ENCODE results near the gene FRMPD2. TPM values are rescaled to one million over a fixed set of nuclear protein-coding genes. Genes with fewer than 3 reads are reported as not detected.

Gene FRMPD2
- total RNA-seq, 2 experiments from 2014 or later = not detected

- TF ChIP-seq CTCF (IDR thresholded peaks at IDR 0.05) = no peak
- POLR2A ChIA-PET = no interaction called here
- Mint-ChIP-seq H3K4me3 (peak overlapping the region; percentile 91), H3K9me3 (no peaks in the 10 kb centered on the region), H3K27ac (peak overlapping the region; percentile 93), H3K27me3 (no peaks in the 10 kb centered on the region), H3K36me3 (ENCODE audit: low read depth) (no peaks in the 10 kb centered on the region), H3K4me1 (ENCODE audit: low read depth) (peaks cover 35% of the 10 kb centered on the region)
- peak overlapping the region; percentile 30 to 65 for H3K27ac ChIP-seq (ENCODE audit: low read depth in 1 of 2, low read length in 2 of 2)
- ATAC-seq (ENCODE audit: poor library complexity) (no peak), DNase-seq (peak in 1 of 14 experiments; percentile 19)
- CTCF ChIA-PET = no interaction called here
- no peaks in the 10 kb centered on the region for H3K9me3 ChIP-seq (ENCODE audit: control insufficient read depth in 1 of 2, insufficient read depth in 1 of 2, low read length in 2 of 2)
- intact Hi-C loops (cut with DNase I, micrococcal nuclease) = loop anchor here in 1 of 2 experiments (5.0 to 10.0 kb wide), 3 partner anchors 351 to 1231 kb away; partner anchors contain the start of genes ERCC6 and ZNF488
- peak overlapping the region; percentile 48 for H3K4me3 ChIP-seq (ENCODE audit: low read length)
- no peaks in the 10 kb centered on the region for H3K27me3 ChIP-seq (ENCODE audit: control insufficient read depth in 1 of 2, insufficient read depth in 2 of 2, low read length in 2 of 2)
- H3K36me3 ChIP-seq (ENCODE audit: insufficient read depth, low read length) = no peaks in the 10 kb centered on the region
- peaks cover 15% of the 10 kb centered on the region for H3K4me1 ChIP-seq (ENCODE audit: insufficient read depth, low read length)
These were observed 31.4 kb upstream of the FRMPD2 start for GRCh38 chr10:48305905-48306264.

- no peak for DNase-seq
- intact Hi-C loops (cut with DNase I, micrococcal nuclease) = loop anchor here in 1 of 2 experiments (10.0 kb wide), 1 partner anchor 918 kb away; the partner anchor contains the start of gene ZNF488
- H3K4me3 Mint-ChIP-seq = no peak overlapping the region
- H3K27me3 Mint-ChIP-seq = no peaks in the 10 kb centered on the region
- Histone ChIP-seq H3K27ac (ENCODE audit: low read depth in 1 of 2, low read length in 2 of 2) (no peak overlapping the region), H3K27me3 (ENCODE audit: control insufficient read depth in 1 of 2, insufficient read depth in 2 of 2, low read length in 2 of 2) (no peaks in the 10 kb centered on the region), H3K9me3 (ENCODE audit: control insufficient read depth in 1 of 2, insufficient read depth in 1 of 2, low read length in 2 of 2) (no peaks in the 10 kb centered on the region), H3K4me3 (ENCODE audit: low read length) (no peak overlapping the region), H3K36me3 (ENCODE audit: insufficient read depth, low read length) (no peaks in the 10 kb centered on the region), H3K4me1 (ENCODE audit: insufficient read depth, low read length) (peaks cover 12% of the 10 kb centered on the region)
- H3K9me3 Mint-ChIP-seq = no peaks in the 10 kb centered on the region
- POLR2A ChIA-PET = no interaction called here
- CTCF ChIA-PET = no interaction called here
- no peak for ATAC-seq (ENCODE audit: poor library complexity)
- no peak overlapping the region for H3K27ac Mint-ChIP-seq
- no peaks in the 10 kb centered on the region for H3K36me3 Mint-ChIP-seq (ENCODE audit: low read depth)
- peaks cover 12% of the 10 kb centered on the region for H3K4me1 Mint-ChIP-seq (ENCODE audit: low read depth)
- no peak for TF ChIP-seq CTCF (IDR thresholded peaks at IDR 0.05)
These were observed 28.3 kb upstream of the FRMPD2 start for GRCh38 chr10:48302515-48303476.

DNA sequence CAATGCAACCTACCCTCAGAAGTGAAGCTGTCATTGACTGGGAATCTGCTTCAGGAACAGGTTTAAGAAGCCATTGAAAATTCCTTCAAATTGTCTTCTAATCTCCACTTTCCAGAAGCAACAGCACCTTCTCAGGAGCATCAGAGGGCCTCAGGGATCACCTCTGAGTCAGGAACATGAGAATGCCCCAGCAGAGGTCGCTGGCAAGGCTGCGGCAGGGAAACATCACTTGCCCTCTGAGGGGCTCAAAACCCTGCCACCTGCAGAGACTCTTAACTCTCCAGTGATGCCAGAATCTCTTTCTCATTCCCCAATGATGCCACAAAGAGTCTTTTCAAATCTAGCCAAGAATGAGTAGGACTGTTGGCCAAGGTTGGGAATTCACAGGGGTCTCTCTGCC, 26.1 kb upstream of the FRMPD2 start:
- no peaks in the 10 kb centered on the region for H3K27me3 ChIP-seq (ENCODE audit: control insufficient read depth in 1 of 2, insufficient read depth in 2 of 2, low read length in 2 of 2)
- no peak for TF ChIP-seq CTCF (IDR thresholded peaks at IDR 0.05)
- intact Hi-C loops (cut with DNase I, micrococcal nuclease) = loop anchor here in 1 of 2 experiments (10.0 kb wide), 1 partner anchor 916 kb away; the partner anchor contains the start of gene ZNF488
- no peaks in the 10 kb centered on the region for H3K9me3 Mint-ChIP-seq
- H3K4me3 ChIP-seq (ENCODE audit: low read length) = no peak overlapping the region
- ChIA-PET CTCF (no interaction called here), POLR2A (no interaction called here)
- no peak overlapping the region for H3K27ac ChIP-seq (ENCODE audit: low read depth in 1 of 2, low read length in 2 of 2)
- no peaks in the 10 kb centered on the region for H3K4me1 ChIP-seq (ENCODE audit: insufficient read depth, low read length)
- no peak overlapping the region for H3K4me3 Mint-ChIP-seq
- no peaks in the 10 kb centered on the region for H3K36me3 Mint-ChIP-seq (ENCODE audit: low read depth)
- H3K4me1 Mint-ChIP-seq (ENCODE audit: low read depth) = no peaks in the 10 kb centered on the region
- H3K27ac Mint-ChIP-seq = no peak overlapping the region
- no peaks in the 10 kb centered on the region for H3K36me3 ChIP-seq (ENCODE audit: insufficient read depth, low read length)
- DNase-seq = no peak
- ATAC-seq (ENCODE audit: poor library complexity) = no peak
- no peaks in the 10 kb centered on the region for H3K9me3 ChIP-seq (ENCODE audit: control insufficient read depth in 1 of 2, insufficient read depth in 1 of 2, low read length in 2 of 2)
- H3K27me3 Mint-ChIP-seq = no peaks in the 10 kb centered on the region

Data from CD4-positive, alpha-beta T cell (primary cell).